ENCODE data around the gene JPH2.

DNA sequence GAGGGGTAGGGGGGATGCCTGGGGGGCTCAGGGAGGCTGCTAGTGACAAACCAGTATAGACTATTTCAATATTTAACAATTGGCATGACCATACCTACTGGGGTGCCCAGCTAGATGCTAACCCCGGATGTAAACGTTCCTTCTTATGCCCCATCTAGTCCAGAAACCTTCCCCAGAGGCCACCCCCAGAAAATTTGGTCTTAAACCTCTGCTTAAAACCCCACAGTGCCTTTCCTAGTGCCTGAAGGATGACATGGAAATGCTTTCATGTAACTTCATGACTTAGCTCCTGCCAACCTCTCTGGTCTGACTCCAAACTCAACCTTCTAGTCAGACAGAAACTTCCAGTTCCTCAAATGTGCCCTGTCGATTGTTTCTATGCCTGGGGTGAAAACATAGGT lies 52.0 kb downstream of the JPH2 start:
- TF ChIP-seq TAF1 (IDR thresholded peaks at IDR 0.05; ENCODE audit: borderline replicate concordance, low read depth, low read length), result no peak
- TF ChIP-seq POLR2A (IDR thresholded peaks at IDR 0.05; ENCODE audit: low read depth, low read length), result no peak
